GM12874 (cell line): ENCODE measurements around the gene LIPF.

ENCODE experiments used
- CTCF ChIP-seq: IDR thresholded peaks from 2 replicates; pipeline ENCODE4 v1.5.1; 2011; ENCODE audit warnings: low read depth, mild to moderate bottlenecking, control low read depth, low read length, moderate library complexity; ENCODE audit not compliant: insufficient read depth

Gene LIPF

DNA sequence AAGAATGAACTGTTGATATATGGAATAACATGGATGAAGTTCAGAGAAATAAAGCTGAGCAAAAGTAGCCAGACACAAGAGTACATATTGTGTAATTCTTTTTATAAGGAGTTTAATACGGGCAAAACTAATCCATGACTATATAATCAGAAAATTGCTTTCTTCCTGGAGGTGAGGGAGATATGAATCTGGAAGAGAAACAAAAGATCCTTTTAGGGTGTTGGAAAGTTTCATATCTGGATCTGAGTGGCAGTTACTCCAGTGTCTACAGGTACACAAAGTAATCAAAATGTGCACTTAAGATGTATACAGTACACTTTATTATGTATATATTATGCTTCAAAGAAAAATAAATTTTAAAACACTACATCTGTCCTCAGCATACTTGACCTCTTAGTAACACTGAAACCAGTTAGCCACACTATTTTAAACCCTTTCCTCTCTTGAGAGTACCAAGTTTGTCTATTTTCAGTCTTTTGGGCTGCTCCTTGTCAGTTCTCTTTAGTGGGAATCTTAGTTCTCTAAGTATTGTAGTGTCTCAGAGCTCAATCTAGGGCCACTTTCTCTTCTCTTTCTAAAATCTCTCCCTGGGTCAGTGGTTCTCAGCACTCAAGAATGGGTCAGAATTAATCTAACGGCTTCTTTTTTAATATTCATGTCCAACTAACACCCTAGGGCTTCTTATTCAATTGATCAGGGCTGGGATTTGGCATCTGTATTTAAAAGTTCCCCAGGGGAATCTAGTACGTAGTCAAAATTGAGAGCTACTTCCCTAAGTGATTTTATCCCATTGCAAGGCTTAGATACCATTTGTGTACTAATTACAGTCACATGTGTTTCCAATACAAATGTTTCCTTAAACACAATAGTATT is 4.3 kb upstream of the LIPF start:
- no peak for TF ChIP-seq CTCF

- TF ChIP-seq CTCF, result no peak
Observed at GRCh38 chr10:88660598-88660884, 3.7 kb upstream of the LIPF start.

DNA sequence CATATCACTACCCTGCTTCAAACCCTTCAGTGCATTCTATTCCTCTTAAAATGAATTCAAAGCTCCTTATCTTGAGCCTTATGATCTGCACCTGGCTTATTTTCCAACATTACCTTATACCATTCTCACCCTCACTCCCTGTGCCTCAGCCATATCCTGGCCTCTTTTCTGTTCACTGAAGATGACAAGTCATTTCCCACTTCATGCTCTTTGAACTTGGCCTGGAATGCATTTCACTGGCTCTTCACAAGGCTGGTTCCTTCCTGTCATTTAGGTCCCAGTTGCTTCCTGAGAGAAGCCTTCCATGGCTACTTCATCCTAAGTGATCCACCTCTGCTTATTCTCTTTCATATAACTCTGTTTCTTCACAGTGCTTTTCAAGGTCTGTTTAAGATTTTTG is 3.2 kb upstream of the LIPF start:
- TF ChIP-seq CTCF, result no peak

GRCh38 chr10:88661577-88661976 is 2.7 kb upstream of the LIPF start:
- TF ChIP-seq CTCF, result no peak

DNA sequence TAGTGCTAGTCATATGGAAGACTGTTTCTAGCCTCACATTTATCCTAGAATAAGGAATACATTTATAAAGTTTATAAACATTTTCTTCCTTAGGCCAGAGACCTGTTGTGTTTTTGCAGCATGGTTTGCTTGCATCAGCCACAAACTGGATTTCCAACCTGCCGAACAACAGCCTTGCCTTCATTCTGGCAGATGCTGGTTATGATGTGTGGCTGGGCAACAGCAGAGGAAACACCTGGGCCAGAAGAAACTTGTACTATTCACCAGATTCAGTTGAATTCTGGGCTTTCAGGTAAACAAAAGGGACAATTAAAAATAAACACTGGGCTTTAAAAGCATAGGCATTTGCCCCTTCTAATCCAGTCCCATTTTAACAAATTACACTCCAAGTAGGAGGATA is 4.2 kb downstream of the LIPF start:
- no peak for TF ChIP-seq CTCF

DNA sequence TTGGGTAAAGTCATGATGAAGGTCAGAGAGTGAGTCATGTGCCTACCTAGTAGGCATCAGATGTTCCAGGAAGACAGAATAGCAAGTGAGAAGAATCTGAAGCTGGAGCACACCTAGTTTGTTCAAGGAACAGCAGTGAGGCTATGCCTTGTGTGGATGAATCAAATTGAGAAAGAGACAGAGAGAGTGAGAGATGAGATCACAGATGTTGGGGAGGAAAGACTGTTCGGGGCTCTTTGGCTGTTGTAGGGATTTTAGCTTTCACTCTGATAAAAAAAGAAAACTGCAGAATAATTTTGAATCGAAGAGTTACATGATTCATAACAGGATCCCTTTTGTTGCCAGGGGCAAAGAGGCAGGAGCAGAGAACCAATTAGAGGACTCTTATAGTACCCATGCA is 6.3 kb downstream of the LIPF start:
- no peak for TF ChIP-seq CTCF

DNA sequence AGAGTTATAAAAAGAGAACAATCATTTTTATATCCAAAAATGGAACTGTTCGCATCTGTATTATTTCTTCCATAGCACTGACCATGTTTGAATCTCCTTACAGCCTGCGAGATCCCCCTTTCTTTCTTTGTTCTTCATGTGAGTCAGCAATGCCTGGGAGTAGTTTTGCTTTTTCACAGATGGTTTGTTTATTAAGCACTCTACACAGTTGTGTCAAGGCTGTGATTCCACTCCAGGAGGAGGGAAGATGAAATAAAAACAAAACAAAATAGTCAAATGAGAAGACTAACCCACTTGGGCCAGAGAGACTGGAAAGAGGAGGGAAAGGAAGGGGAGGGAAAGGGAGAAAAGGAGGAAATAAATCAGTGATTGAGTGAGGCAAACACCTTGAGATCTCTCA is 7.8 kb downstream of the LIPF start:
- TF ChIP-seq CTCF, result no peak
